Measurements from ENCODE around the gene GPR55.
"Not testable (repeated sequence)": the region's sequence is repeated elsewhere in the genome, so short reads cannot be mapped to it uniquely, and the experiment has no call there.

GPR55 gene

GRCh38 chr2:230937362-230937761 lies 12.3 kb upstream of the GPR55 start:
- no peaks in the 10 kb centered on the region for H3K27me3 ChIP-seq (ENCODE audit: insufficient read depth, low read length)

GRCh38 chr2:230936243-230936642 lies 11.2 kb upstream of the GPR55 start:
- H3K9me3 ChIP-seq (ENCODE audit: low read length); H2AFZ ChIP-seq (ENCODE audit: low read depth, low read length); H3K4me1 ChIP-seq (ENCODE audit: insufficient read depth, low read length); H3K36me3 ChIP-seq (ENCODE audit: insufficient read depth, low read length); H3K27me3 ChIP-seq (ENCODE audit: insufficient read depth, low read length); H3K4me3 ChIP-seq (ENCODE audit: low read length): not testable (repeated sequence)

More at GRCh38 chr2:230937362-230937761, 12.3 kb upstream of the GPR55 start:
- Histone ChIP-seq H3K4me1 (ENCODE audit: insufficient read depth, low read length) (no peaks in the 10 kb centered on the region), H3K4me3 (ENCODE audit: low read length) (no peak overlapping the region), H3K36me3 (ENCODE audit: insufficient read depth, low read length) (no peaks in the 10 kb centered on the region), H3K9me3 (ENCODE audit: low read length) (no peaks in the 10 kb centered on the region), H2AFZ (ENCODE audit: low read depth, low read length) (no peak overlapping the region)

- Histone ChIP-seq H3K4me1 (ENCODE audit: insufficient read depth, low read length) (no peaks in the 10 kb centered on the region), H3K9me3 (ENCODE audit: low read length) (no peaks in the 10 kb centered on the region), H3K4me3 (ENCODE audit: low read length) (no peak overlapping the region), H3K27me3 (ENCODE audit: insufficient read depth, low read length) (no peaks in the 10 kb centered on the region), H3K36me3 (ENCODE audit: insufficient read depth, low read length) (no peaks in the 10 kb centered on the region), H2AFZ (ENCODE audit: low read depth, low read length) (no peak overlapping the region)
Measured at GRCh38 chr2:230935130-230935430, 10.0 kb upstream of the GPR55 start.

- Histone ChIP-seq H3K9me3 (ENCODE audit: low read length) (no peaks in the 10 kb centered on the region), H3K27me3 (ENCODE audit: insufficient read depth, low read length) (no peaks in the 10 kb centered on the region), H3K4me1 (ENCODE audit: insufficient read depth, low read length) (no peaks in the 10 kb centered on the region), H2AFZ (ENCODE audit: low read depth, low read length) (no peak overlapping the region), H3K36me3 (ENCODE audit: insufficient read depth, low read length) (no peaks in the 10 kb centered on the region), H3K4me3 (ENCODE audit: low read length) (no peak overlapping the region)
Measured at GRCh38 chr2:230934231-230935129, 9.4 kb upstream of the GPR55 start.

DNA sequence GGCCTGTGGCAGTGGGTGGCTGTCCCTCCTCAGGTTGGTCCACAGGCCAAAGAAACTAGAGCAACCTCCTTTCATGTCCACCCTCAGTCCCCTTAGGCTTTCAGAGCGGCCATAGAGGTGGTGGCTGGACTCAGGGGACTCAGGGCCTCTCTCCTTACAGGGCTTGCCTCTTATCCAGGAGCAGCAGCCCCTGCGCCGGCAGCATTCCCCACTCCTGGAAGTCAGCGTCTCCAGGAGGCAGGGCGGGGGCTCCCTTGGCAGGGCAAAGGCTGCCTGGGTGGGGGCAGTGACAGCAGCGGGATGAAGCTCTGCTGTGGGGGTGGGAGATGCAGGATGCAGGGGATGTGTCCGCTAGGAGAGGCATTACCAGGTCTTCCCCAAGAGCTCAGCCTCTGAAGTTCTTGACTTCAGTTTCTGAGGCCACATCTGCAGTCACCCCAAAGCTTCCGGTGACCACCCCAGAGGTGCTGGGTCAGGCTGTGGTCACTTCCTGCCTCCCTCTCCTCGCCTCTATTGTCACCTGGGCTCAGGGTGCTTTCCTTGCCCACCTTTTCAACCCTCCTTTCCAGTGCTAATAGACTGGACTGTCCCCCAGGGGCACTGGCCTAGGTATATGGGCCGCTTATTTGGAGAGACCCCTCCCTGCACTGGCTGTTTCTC lies 8.6 kb upstream of the GPR55 start:
- H3K9me3 ChIP-seq (ENCODE audit: low read length) = no peaks in the 10 kb centered on the region
- H3K27me3 ChIP-seq (ENCODE audit: insufficient read depth, low read length) = no peaks in the 10 kb centered on the region
- H3K4me1 ChIP-seq (ENCODE audit: insufficient read depth, low read length) = no peaks in the 10 kb centered on the region
- no peak overlapping the region for H3K4me3 ChIP-seq (ENCODE audit: low read length)
- no peaks in the 10 kb centered on the region for H3K36me3 ChIP-seq (ENCODE audit: insufficient read depth, low read length)
- H2AFZ ChIP-seq (ENCODE audit: low read depth, low read length) = no peak overlapping the region

GRCh38 chr2:230932556-230933511 lies 7.8 kb upstream of the GPR55 start:
- Histone ChIP-seq H2AFZ (ENCODE audit: low read depth, low read length) (no peak overlapping the region), H3K9me3 (ENCODE audit: low read length) (no peaks in the 10 kb centered on the region), H3K4me3 (ENCODE audit: low read length) (no peak overlapping the region), H3K4me1 (ENCODE audit: insufficient read depth, low read length) (no peaks in the 10 kb centered on the region), H3K27me3 (ENCODE audit: insufficient read depth, low read length) (no peaks in the 10 kb centered on the region), H3K36me3 (ENCODE audit: insufficient read depth, low read length) (no peaks in the 10 kb centered on the region)

DNA sequence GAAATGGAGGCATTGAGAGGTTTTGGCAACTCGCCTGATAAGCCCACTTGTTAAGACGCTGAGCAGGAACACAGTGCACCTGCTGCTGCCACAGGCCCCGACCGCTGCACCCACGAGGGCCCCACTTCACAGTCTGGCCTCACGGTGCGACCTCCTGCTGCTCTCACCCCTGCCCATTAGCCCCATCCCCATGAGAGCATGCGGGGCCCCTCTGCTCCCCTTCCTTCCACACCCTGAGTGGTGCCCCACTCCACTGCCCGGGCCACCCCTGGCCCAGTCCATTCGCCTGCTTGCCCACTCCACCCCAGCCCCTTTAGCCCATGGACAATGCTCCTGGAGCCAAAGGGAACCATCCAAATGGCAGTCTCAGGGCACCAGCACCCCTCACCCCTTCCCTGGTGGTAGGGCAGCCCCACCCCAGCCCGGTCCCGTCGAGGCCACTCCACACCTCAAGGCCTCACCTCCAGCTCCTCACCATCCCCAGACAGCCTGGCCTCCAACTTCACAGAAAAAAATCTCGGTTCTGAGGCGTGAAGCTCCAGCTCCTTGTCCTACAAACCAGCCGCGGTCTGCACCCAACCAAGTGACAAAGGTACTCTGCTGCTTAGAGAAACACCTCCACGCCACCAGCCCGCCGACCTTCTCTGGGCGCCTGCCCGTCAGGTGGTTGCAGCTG lies 6.7 kb upstream of the GPR55 start:
- no peak overlapping the region for H2AFZ ChIP-seq (ENCODE audit: low read depth, low read length)
- no peaks in the 10 kb centered on the region for H3K9me3 ChIP-seq (ENCODE audit: low read length)
- H3K4me3 ChIP-seq (ENCODE audit: low read length) = no peak overlapping the region
- no peaks in the 10 kb centered on the region for H3K4me1 ChIP-seq (ENCODE audit: insufficient read depth, low read length)
- H3K36me3 ChIP-seq (ENCODE audit: insufficient read depth, low read length) = no peaks in the 10 kb centered on the region
- H3K27me3 ChIP-seq (ENCODE audit: insufficient read depth, low read length) = no peaks in the 10 kb centered on the region

DNA sequence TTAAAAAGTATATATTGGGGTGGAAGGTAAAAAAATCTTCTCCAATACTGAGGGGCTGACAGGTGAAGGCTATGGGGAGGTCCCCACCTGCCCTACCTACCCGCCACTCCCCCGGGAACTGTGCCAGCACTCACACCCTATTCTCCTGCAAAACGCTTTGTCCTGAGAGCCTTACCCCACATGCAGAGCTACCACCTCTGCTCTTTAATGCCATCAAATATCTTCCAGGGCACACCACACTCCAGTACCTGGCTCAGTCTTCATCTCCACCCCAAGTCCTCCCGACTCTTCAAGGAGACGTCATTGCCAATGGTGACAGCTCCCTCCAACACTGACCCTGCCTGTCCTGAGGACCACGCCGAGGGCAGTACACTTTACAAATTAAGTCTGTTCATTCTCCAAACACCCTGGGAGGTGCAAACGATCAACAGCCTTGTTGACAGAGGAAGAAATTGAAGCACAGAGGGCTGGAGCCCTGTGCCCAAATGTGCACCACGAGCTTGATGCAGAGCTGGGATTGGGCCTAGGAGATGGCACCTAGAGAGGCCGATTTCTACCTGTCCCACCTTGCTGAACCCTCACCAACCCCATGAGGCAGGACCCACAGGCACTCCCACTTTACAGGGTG lies 6.0 kb upstream of the GPR55 start:
- Histone ChIP-seq H3K9me3 (ENCODE audit: low read length) (no peaks in the 10 kb centered on the region), H3K27me3 (ENCODE audit: insufficient read depth, low read length) (no peaks in the 10 kb centered on the region), H3K4me1 (ENCODE audit: insufficient read depth, low read length) (no peaks in the 10 kb centered on the region), H3K4me3 (ENCODE audit: low read length) (no peak overlapping the region), H2AFZ (ENCODE audit: low read depth, low read length) (no peak overlapping the region), H3K36me3 (ENCODE audit: insufficient read depth, low read length) (no peaks in the 10 kb centered on the region)

DNA sequence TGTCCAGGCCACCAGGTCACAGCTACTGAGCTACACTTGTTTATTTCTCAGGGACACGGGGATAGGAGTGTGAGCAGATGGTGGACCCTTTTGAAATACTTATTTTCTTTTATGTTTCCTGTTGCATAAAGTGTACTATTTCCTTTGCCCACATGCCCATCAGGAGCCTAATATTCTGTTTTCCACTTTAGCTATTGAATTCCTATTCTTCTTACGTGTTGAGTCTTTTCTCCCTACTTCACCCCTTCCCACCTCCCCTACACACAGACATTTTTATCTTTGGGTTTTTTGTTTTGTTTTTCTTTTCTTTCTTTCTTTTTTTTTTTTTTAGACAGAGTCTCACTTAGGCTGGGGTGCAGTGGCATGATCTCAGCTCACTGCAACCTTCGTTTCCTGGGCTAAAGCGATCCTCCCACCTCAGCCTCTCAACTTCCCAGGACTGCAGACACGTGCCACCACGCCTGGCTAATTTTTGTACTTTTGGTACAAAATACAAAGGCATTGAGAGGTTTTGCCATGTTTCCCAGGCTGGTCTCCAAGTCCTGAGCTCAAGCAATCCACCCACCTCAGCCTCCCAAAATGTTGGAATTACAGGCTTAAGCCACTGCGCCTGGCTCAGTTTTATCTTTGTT lies 5.2 kb upstream of the GPR55 start:
- no peaks in the 10 kb centered on the region for H3K27me3 ChIP-seq (ENCODE audit: insufficient read depth, low read length)
- H3K4me3 ChIP-seq (ENCODE audit: low read length) = no peak overlapping the region
- no peak overlapping the region for H2AFZ ChIP-seq (ENCODE audit: low read depth, low read length)
- H3K4me1 ChIP-seq (ENCODE audit: insufficient read depth, low read length) = no peaks in the 10 kb centered on the region
- no peaks in the 10 kb centered on the region for H3K9me3 ChIP-seq (ENCODE audit: low read length)
- no peaks in the 10 kb centered on the region for H3K36me3 ChIP-seq (ENCODE audit: insufficient read depth, low read length)

GRCh38 chr2:230929381-230930148 lies 4.5 kb upstream of the GPR55 start:
- no peaks in the 10 kb centered on the region for H3K4me1 ChIP-seq (ENCODE audit: insufficient read depth, low read length)
- no peak overlapping the region for H2AFZ ChIP-seq (ENCODE audit: low read depth, low read length)
- no peaks in the 10 kb centered on the region for H3K9me3 ChIP-seq (ENCODE audit: low read length)
- no peaks in the 10 kb centered on the region for H3K27me3 ChIP-seq (ENCODE audit: insufficient read depth, low read length)
- no peaks in the 10 kb centered on the region for H3K36me3 ChIP-seq (ENCODE audit: insufficient read depth, low read length)
- no peak overlapping the region for H3K4me3 ChIP-seq (ENCODE audit: low read length)

DNA sequence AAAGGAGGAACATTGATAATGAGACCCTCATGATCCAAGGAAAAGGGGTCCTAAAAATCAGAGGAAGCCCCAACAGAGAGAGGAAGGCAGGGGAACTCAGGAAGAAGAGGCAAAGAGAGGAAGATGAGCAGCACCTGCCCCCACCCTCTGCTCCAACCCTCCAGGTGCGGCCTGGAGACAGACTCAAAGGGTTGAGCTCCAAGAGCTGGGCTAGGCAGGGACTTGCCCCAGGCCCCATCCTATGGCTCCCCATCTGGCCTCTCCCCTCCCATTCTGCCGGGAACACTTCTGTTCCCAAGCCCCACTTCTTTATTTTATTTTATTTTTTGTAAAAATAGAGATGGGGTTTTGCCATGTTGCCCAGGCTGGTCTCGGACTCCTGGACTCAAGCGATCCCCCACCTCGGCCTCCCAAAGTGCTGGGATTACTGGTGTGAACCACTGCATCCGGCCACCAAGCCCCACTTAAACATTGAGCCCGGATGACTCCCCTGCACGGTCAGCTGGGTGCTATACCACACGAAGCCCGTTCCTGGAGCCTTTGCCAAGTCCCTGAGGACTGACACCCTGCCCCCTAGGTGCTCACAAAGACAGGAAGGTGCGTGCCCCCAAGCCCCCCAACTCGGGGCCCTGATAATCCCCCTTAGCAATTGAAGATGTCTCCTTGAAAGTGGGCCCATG lies 3.8 kb upstream of the GPR55 start:
- no peaks in the 10 kb centered on the region for H3K27me3 ChIP-seq (ENCODE audit: insufficient read depth, low read length)
- H2AFZ ChIP-seq (ENCODE audit: low read depth, low read length) = no peak overlapping the region
- no peak overlapping the region for H3K4me3 ChIP-seq (ENCODE audit: low read length)

More for the DNA sequence above, 3.8 kb upstream of the GPR55 start:
- Histone ChIP-seq H3K36me3 (ENCODE audit: insufficient read depth, low read length) (no peaks in the 10 kb centered on the region), H3K9me3 (ENCODE audit: low read length) (no peaks in the 10 kb centered on the region), H3K4me1 (ENCODE audit: insufficient read depth, low read length) (no peaks in the 10 kb centered on the region)

All from neuron (in vitro differentiated cells).